IMR-90 (cell line): ENCODE results near the gene UBR4.

ENCODE experiments used
- CEBPB ChIP-seq: IDR thresholded peaks from 2 replicates; pipeline ENCODE4 v1.6.1; 2012; ENCODE audit warnings: low read depth, low read length, improper control_type of control experiment
- CHD1 ChIP-seq: IDR thresholded peaks from 2 replicates; pipeline ENCODE4 v1.6.1; 2012; ENCODE audit warnings: low read depth, low read length, improper control_type of control experiment
- CTCF ChIP-seq: conservative IDR thresholded peaks from 2 replicates; pipeline ENCODE4 v1.5.1; 2012; ENCODE audit warnings: mild to moderate bottlenecking, low read depth, low read length, improper control_type of control experiment
- MAZ ChIP-seq: IDR thresholded peaks from 2 replicates; pipeline ENCODE4 v1.6.1; 2012; ENCODE audit warnings: low read depth, mild to moderate bottlenecking, low read length, improper control_type of control experiment, moderate library complexity, borderline replicate concordance
- POLR2A ChIP-seq: IDR thresholded peaks from 2 replicates; pipeline ENCODE4 v1.6.1; 2012; ENCODE audit warnings: mild to moderate bottlenecking, low read depth, low read length
- RAD21 ChIP-seq: IDR thresholded peaks from 2 replicates; pipeline ENCODE4 v1.6.1; 2012; ENCODE audit warnings: low read length, improper control_type of control experiment
- RCOR1 ChIP-seq: IDR thresholded peaks from 2 replicates; pipeline ENCODE4 v1.6.1; 2012; ENCODE audit warnings: mild to moderate bottlenecking, low read length, improper control_type of control experiment; ENCODE audit not compliant: insufficient replicate concordance
- SMC3 ChIP-seq: fragments of 150-350 bp; IDR thresholded peaks from 2 replicates; pipeline ENCODE4 v1.6.1; 2016; ENCODE audit warnings: low read depth, mild to moderate bottlenecking, antibody characterized with exemption, low read length, moderate library complexity
- USF2 ChIP-seq: fragments of 150-350 bp; IDR thresholded peaks from 2 replicates; pipeline ENCODE4 v1.6.1; 2017; ENCODE audit warnings: mild to moderate bottlenecking, antibody characterized with exemption, low read length, low read depth

- no peak for TF ChIP-seq SMC3
- no peak for TF ChIP-seq POLR2A
- no peak for TF ChIP-seq CTCF
- no peak for TF ChIP-seq RCOR1
- TF ChIP-seq RAD21, result no peak
- TF ChIP-seq CHD1, result no peak
- TF ChIP-seq CEBPB, result no peak
- no peak for TF ChIP-seq USF2
- no peak for TF ChIP-seq MAZ
Observed at GRCh38 chr1:19138958-19139581, 71.0 kb downstream of the UBR4 start.
